CD14-positive monocyte (primary cell): ENCODE data around the gene PRELP. TPM values are rescaled to one million over a fixed set of nuclear protein-coding genes. Genes with fewer than 3 reads are reported as not detected.

Source experiments
- DNase-seq, 3 donors: peaks; one replicate each; pipeline ENCODE4 v3.0.0-alpha.2; 2011 to 2022
- H2AFZ ChIP-seq: 2 replicates; pipeline ENCODE4 v1.6.0; 2012; ENCODE audit warnings: mild to moderate bottlenecking, low read depth, low read length, inconsistent platforms; ENCODE audit not compliant: insufficient read depth, poor library complexity, severe bottlenecking
- H3K27ac ChIP-seq, 2 donors: 1 replicate in 1 of 2; 2 replicates in 1 of 2; pipeline ENCODE4 v1.5.1; 2012 to 2013; ENCODE audit warnings: low read length in 2 of 2, control low read depth in 1 of 2, inconsistent platforms in 1 of 2, low read depth in 1 of 2, mild to moderate bottlenecking in 1 of 2
- H3K27me3 ChIP-seq, 2 donors: one replicate each; pipeline versions ENCODE4 v1.6.0 to v1.6.1; 2011 to 2013; ENCODE audit warnings: low read length in 2 of 2; ENCODE audit not compliant: control insufficient read depth in 2 of 2, insufficient read depth in 2 of 2
- H3K36me3 ChIP-seq, 2 donors: replicated peaks in 1 of 2; 1 replicate in 1 of 2; 2 replicates in 1 of 2; pipeline versions ENCODE4 v1.5.1 to v1.6.1; 2012 to 2013; ENCODE audit warnings: low read length in 2 of 2, control low read depth in 1 of 2, inconsistent platforms in 1 of 2, mild to moderate bottlenecking in 1 of 2; ENCODE audit not compliant: insufficient read depth in 2 of 2, control insufficient read depth in 1 of 2
- H3K4me1 ChIP-seq, 2 donors: 1 replicate in 1 of 2; 2 replicates in 1 of 2; pipeline versions ENCODE4 v1.5.1 to v1.6.1; 2012 to 2013; ENCODE audit warnings: low read length in 2 of 2, control low read depth in 1 of 2, inconsistent platforms in 1 of 2, mild to moderate bottlenecking in 1 of 2, moderate library complexity in 1 of 2; ENCODE audit not compliant: insufficient read depth in 2 of 2, control insufficient read depth in 1 of 2
- H3K4me2 ChIP-seq: replicated peaks from 2 replicates; pipeline ENCODE3; 2012; ENCODE audit warnings: low read length, moderate library complexity, mild to moderate bottlenecking; ENCODE audit not compliant: poor library complexity, severe bottlenecking; ENCODE audit errors: extremely low read depth
- H3K4me3 ChIP-seq, 3 experiments: fragments of 200-600 bp in 1 of 3; sonication (generic) in 1 of 3; replicated peaks in 1 of 3; 1 replicate in 2 of 3; 2 replicates in 1 of 3; pipeline ENCODE4 v1.5.1; 2011 to 2013; ENCODE audit warnings: low read length in 3 of 3, mild to moderate bottlenecking in 3 of 3, control low read depth in 2 of 3, low read depth in 2 of 3, inconsistent platforms in 1 of 3, moderate library complexity in 1 of 3
- H3K79me2 ChIP-seq: 2 replicates; pipeline ENCODE4 v1.6.0; 2012; ENCODE audit warnings: mild to moderate bottlenecking, control low read depth, inconsistent platforms, low read length, moderate library complexity; ENCODE audit not compliant: insufficient read depth
- H3K9ac ChIP-seq: 2 replicates; pipeline ENCODE4 v1.6.0; 2017; ENCODE audit warnings: low read length, mild to moderate bottlenecking; ENCODE audit not compliant: insufficient read depth, poor library complexity, severe bottlenecking
- H3K9me3 ChIP-seq, 2 donors: replicated peaks in 1 of 2; 1 replicate in 1 of 2; 2 replicates in 1 of 2; pipeline versions ENCODE4 v1.5.1 to v1.6.1; 2012 to 2013; ENCODE audit warnings: low read length in 2 of 2, control low read depth in 1 of 2; ENCODE audit not compliant: control insufficient read depth in 1 of 2, insufficient read depth in 1 of 2
- H4K20me1 ChIP-seq: 2 replicates; pipeline ENCODE4 v1.6.0; 2012; ENCODE audit warnings: mild to moderate bottlenecking, low read length, control low read depth, moderate library complexity; ENCODE audit not compliant: insufficient read depth
- H3K27ac Mint-ChIP-seq, 7 donors: one replicate each; pipeline ENCODE4 v1.8.0; 2020; ENCODE audit warnings: mild to moderate bottlenecking in 7 of 7, mixed read lengths in 7 of 7, moderate library complexity in 6 of 7, inconsistent platforms in 2 of 7
- H3K27me3 Mint-ChIP-seq, 3 donors: one replicate each; pipeline ENCODE4 v1.8.0; 2021 to 2022; ENCODE audit warnings: low read depth in 3 of 3, mild to moderate bottlenecking in 3 of 3, mixed read lengths in 3 of 3, moderate library complexity in 3 of 3, inconsistent platforms in 1 of 3
- H3K36me3 Mint-ChIP-seq, 2 donors: one replicate each; pipeline ENCODE4 v1.8.0; 2020; ENCODE audit warnings: mixed read lengths in 2 of 2, inconsistent platforms in 1 of 2, mild to moderate bottlenecking in 1 of 2
- H3K4me1 Mint-ChIP-seq: one replicate; pipeline ENCODE4 v1.8.0; 2020; ENCODE audit warnings: mild to moderate bottlenecking, mixed read lengths
- H3K4me3 Mint-ChIP-seq, 2 donors: one replicate each; pipeline ENCODE4 v1.8.0; 2020; ENCODE audit warnings: mild to moderate bottlenecking in 2 of 2, mixed read lengths in 2 of 2, moderate library complexity in 1 of 2
- H3K9me3 Mint-ChIP-seq, 7 donors: one replicate each; pipeline ENCODE4 v1.8.0; 2020 to 2022; ENCODE audit warnings: mixed read lengths in 7 of 7, mild to moderate bottlenecking in 6 of 7, moderate library complexity in 6 of 7, inconsistent platforms in 2 of 7
- CTCF ChIP-seq: fragments of 200-600 bp; IDR thresholded peaks from one replicate; pipeline ENCODE4 v1.8.0; 2022; ENCODE audit warnings: antibody characterized with exemption, mild to moderate bottlenecking
- WGBS: methylation state at CpG from one replicate; pipeline ENCODE4 v1.1.5; 2013; ENCODE audit warnings: missing lambda C conversion rate; ENCODE audit not compliant: insufficient coverage; 5-methylcytosine and 5-hydroxymethylcytosine counted together
- intact Hi-C, 2 donors: fragments of 100-400 bp; cut with micrococcal nuclease; formaldehyde crosslinking; loops; one replicate each; pipeline versions ENCODE4 v1.15.0 to v1.15.1; 2023
- polyA plus RNA-seq, 3 donors: library from polyadenylated mRNA; depleted of rRNA in 1 of 3; unstranded in 2 of 3; stranded (reverse) in 1 of 3; fragments of 300-500 nt in 2 of 3; fragments of >200 nt in 1 of 3; fragmentation: Illumina TruSeq in 2 of 3; gene quantifications; 1 replicate in 2 of 3; 2 replicates in 1 of 3; pipeline ENCODE4 v1.2.3, GENCODE V29; 2012 to 2021

PRELP gene
- polyA plus RNA-seq, 3 donors, result not detected

GRCh38 chr1:203511513-203511912 lies 35.9 kb downstream of the PRELP start:
- H3K27ac ChIP-seq, result peak overlapping the region in 1 of 2 donors; percentile 61
- WGBS, result 98% methylated on average over 5 of the region's 6 CpGs

GRCh38 chr1:203511930-203512329 lies 36.3 kb downstream of the PRELP start:
- no peaks in the 10 kb centered on the region for H3K9me3 Mint-ChIP-seq
- TF ChIP-seq CTCF, result no peak
- H3K27me3 Mint-ChIP-seq, result peaks cover 5 to 14% (median 7%) of the 10 kb centered on the region in 3 donors
- H3K9me3 ChIP-seq, result no peaks in the 10 kb centered on the region
- H3K4me1 ChIP-seq, result peaks cover 21 to 23% of the 10 kb centered on the region in 2 donors
- no peak overlapping the region for H3K9ac ChIP-seq
- H3K27ac Mint-ChIP-seq, result peak overlapping the region; percentile 13 to 98 (median 95)
- H3K4me3 ChIP-seq, result no peak overlapping the region
- no peak overlapping the region for H2AFZ ChIP-seq
- no peaks in the 10 kb centered on the region for H3K27me3 ChIP-seq
- peaks cover 34% of the 10 kb centered on the region for H3K4me1 Mint-ChIP-seq
- intact Hi-C loops, result loop anchor here (5.0 kb wide), 2 partner anchors 115 to 125 kb away; partner anchors contain the start of gene ATP2B4 (in 1 of the 2)
- WGBS, result no CpG with 5 or more reads among the region's 4 CpGs
- no peak overlapping the region for H3K4me2 ChIP-seq
- peak overlapping the region in 1 of 2 donors; percentile 61 for H3K27ac ChIP-seq
- no peaks in the 10 kb centered on the region for H4K20me1 ChIP-seq
- DNase-seq, result no peak
- no peaks in the 10 kb centered on the region for H3K36me3 Mint-ChIP-seq
- no peaks in the 10 kb centered on the region for H3K36me3 ChIP-seq
- H3K79me2 ChIP-seq, result no peaks in the 10 kb centered on the region
- H3K4me3 Mint-ChIP-seq, result peak overlapping the region in 1 of 2 donors; percentile 27

More at GRCh38 chr1:203511513-203511912, 35.9 kb downstream of the PRELP start:
- Histone ChIP-seq H3K9ac (no peak overlapping the region), H3K9me3 (no peaks in the 10 kb centered on the region), H3K4me3 (no peak overlapping the region), H3K79me2 (no peaks in the 10 kb centered on the region), H3K4me2 (no peak overlapping the region), H2AFZ (no peak overlapping the region), H3K27me3 (no peaks in the 10 kb centered on the region), H4K20me1 (no peaks in the 10 kb centered on the region), H3K36me3 (no peaks in the 10 kb centered on the region), H3K4me1 (peaks cover 21 to 23% of the 10 kb centered on the region in 2 donors)
- H3K27ac Mint-ChIP-seq, result peak overlapping the region in 5 of 7 donors; percentile 89 to 98 (median 95)
- DNase-seq, result no peak
- no peaks in the 10 kb centered on the region for H3K36me3 Mint-ChIP-seq
- no peaks in the 10 kb centered on the region for H3K9me3 Mint-ChIP-seq
- peak overlapping the region in 1 of 2 donors; percentile 27 for H3K4me3 Mint-ChIP-seq
- TF ChIP-seq CTCF, result no peak
- peaks cover 34% of the 10 kb centered on the region for H3K4me1 Mint-ChIP-seq
- intact Hi-C loops, result loop anchor here (5.0 kb wide), 2 partner anchors 116 to 126 kb away; partner anchors contain the start of gene ATP2B4 (in 1 of the 2)
- H3K27me3 Mint-ChIP-seq, result peaks cover 5 to 14% (median 7%) of the 10 kb centered on the region in 3 donors
